Cardiac fibroblast (primary cell): Measurements from ENCODE around the gene TNFRSF6B.

Experiments
- DNase-seq, 2 donors: peaks; one replicate each; pipeline versions ENCODE4 v3.0.0 to v3.0.0-alpha.2; 2010; ENCODE audit warnings: low read depth in 2 of 2
- H3K4me3 ChIP-seq, 2 donors: replicated peaks in 1 of 2; 1 replicate in 1 of 2; 2 replicates in 1 of 2; pipeline ENCODE4 v1.5.1; 2011; ENCODE audit warnings: low read depth in 2 of 2, low read length in 2 of 2, mild to moderate bottlenecking in 2 of 2, moderate library complexity in 1 of 2
- CTCF ChIP-seq: IDR thresholded peaks from one replicate; pipeline ENCODE4 v1.5.1; 2011; ENCODE audit warnings: low read depth, mild to moderate bottlenecking, low read length, inconsistent platforms

TNFRSF6B gene

GRCh38 chr20:63672666-63673065, 23.8 kb upstream of the TNFRSF6B start:
- no peak for TF ChIP-seq CTCF
- H3K4me3 ChIP-seq: no peak overlapping the region
- no peak for DNase-seq

GRCh38 chr20:63673951-63674350, 22.5 kb upstream of the TNFRSF6B start:
- no peak for TF ChIP-seq CTCF
- no peak overlapping the region for H3K4me3 ChIP-seq
- DNase-seq: no peak

- TF ChIP-seq CTCF: no peak
- no peak for DNase-seq
- H3K4me3 ChIP-seq: no peak overlapping the region
Observed at GRCh38 chr20:63675681-63676368, 20.6 kb upstream of the TNFRSF6B start.

- no peak for TF ChIP-seq CTCF
- no peak overlapping the region for H3K4me3 ChIP-seq
- no peak for DNase-seq
Observed at GRCh38 chr20:63678071-63678470, 18.4 kb upstream of the TNFRSF6B start.

GRCh38 chr20:63678667-63679465, 17.6 kb upstream of the TNFRSF6B start:
- TF ChIP-seq CTCF: no peak
- DNase-seq: no peak
- H3K4me3 ChIP-seq: no peak overlapping the region

- no peak for DNase-seq
- TF ChIP-seq CTCF: no peak
- H3K4me3 ChIP-seq: no peak overlapping the region
Observed at GRCh38 chr20:63679799-63680305, 16.6 kb upstream of the TNFRSF6B start.
